NAMALWA (cell line): ENCODE results near the gene PHKG2.
"Not testable (repeated sequence)": the region's sequence is repeated elsewhere in the genome, so short reads cannot be mapped to it uniquely, and the experiment has no call there.

Source experiments
- DNase-seq: peaks from one replicate; pipeline ENCODE4 v3.0.0-alpha.2; 2015; ENCODE audit warnings: low spot score

PHKG2 gene, protein sequence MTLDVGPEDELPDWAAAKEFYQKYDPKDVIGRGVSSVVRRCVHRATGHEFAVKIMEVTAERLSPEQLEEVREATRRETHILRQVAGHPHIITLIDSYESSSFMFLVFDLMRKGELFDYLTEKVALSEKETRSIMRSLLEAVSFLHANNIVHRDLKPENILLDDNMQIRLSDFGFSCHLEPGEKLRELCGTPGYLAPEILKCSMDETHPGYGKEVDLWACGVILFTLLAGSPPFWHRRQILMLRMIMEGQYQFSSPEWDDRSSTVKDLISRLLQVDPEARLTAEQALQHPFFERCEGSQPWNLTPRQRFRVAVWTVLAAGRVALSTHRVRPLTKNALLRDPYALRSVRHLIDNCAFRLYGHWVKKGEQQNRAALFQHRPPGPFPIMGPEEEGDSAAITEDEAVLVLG

DNA sequence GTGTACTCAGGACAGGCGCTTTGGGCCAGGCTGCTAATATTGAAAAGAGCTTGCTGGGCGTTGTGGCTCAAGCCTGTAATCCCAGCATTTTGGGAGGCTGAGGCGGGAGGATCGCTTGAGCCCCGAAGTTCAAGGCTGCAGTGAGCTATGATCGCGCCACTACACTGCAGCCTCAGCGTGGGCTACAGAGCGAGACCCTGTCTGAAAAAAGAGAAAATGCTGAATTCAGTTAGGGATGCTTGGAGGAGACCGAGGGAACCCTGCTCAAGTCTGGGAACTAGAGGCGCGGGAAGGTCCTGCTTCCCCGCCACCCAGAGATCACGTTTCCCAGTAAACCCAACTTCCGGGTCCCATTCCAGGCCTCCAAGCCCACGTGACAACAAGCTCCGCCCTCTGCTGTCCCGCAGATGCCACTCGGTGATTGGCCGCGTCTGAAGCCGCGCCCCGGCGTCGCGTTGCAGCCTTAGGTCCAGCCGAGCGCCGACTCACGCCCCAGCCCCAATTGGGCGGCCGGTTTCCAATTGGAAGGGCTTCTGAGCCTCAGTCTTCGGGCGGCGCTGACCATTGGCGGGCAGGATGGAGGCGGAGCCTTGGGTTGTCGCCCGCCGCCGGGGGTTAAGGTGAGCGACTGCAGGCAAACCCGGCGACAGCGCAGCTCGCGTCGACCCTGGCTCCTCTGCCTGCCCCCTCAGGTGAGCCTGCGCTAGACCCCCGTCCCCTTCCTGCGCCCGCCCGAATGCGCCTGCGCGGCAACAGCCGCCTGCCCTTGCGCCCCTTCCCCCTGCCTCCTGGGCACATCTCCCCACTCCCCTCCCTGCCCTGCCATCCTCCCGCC lies at the start of gene PHKG2:
TSS of gene PHKG2 (plus strand) at position 627 of the 835 bp plus-strand sequence. CDS start 396 bp downstream, outside the sequence.
- DNase-seq: peak; percentile 98

DNA sequence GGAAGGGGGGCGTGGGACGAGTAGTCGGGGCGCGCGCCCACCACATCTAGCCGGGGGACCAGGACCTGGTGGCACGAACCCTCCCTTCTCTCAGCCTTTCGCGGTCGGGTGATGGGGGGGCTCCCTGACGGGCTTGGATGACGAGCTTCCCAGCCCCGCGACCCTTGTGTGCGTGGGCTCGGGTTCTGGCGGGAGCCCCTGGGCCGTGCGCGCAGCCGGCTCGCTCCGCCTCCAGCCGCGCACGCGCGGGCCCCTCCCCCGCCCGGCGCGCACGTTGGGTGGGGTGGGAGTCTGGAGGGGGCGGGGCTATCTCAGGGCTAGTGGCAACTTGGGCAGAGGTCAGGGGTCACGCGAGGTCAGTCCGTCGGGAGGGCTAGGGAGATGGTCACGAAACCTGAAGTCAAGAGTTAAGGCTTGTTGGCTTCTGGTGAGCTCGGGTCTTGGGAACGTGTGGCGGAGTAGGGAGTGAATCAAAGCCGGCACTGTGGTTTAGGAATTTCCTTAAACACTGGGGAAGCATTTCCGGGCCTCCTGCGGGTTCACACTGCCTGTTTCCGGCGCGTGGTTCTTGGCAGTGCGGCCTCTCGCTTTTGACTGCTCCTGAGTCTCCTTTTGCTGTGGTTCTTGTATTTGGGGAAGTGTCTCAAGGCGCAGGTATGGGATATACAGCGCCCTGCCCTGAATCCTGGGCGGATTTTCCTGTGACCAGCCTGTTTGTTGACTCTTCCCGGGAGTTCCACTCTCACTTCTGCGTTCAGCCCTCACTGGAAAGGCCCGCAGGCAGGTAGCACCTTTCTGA lies 49.2 kb upstream of the PHKG2 start, which contains the start of gene SRCAP:
TSS of gene SRCAP (plus strand) at position 356 of the 799 bp plus-strand sequence. CDS start 1,654 bp downstream, outside the sequence.
- DNase-seq: peak; percentile 85

DNA sequence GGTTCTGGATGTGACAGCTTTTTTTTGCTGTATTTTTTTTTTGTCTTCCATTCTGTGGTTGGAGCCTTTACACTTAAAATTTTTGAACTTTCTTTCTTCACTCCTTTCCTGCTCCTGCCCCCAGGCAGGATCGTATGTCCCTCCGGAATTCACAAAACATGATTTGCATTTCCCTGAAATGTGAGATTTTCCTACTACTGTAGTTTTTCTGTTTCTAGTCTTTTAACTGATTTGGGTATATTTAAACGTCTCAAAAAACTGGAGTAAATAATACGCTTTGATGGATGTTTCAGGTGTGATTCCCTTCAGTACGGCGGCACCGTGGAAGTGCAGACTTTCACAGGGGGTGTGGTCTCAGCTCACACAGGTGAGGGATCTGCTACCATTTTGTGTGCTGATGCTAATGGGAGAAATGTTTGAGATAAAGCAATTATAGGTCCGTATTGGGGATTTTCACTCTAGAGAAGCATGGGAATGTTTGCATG lies 48.6 kb upstream of the PHKG2 start:
- DNase-seq: no peak

DNA sequence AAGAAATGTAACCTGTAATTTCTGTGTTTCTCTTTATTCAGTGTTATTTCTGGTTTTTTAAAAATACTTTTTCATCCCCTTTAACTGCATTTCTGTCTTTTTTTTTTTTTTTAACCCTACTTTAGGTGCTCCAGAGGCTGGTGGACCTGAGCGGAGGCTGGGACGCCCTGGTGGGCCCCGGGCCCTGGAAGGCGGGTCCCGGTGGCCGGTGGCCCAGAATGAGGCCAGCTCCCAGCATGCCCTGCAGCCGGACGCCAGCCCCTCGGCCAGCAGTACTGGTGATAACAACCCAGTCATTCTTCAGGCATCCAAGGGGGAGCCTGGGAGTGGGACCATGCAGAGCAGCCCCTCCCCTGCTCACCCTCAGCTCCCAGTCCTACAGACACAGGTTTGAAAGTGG lies 47.7 kb upstream of the PHKG2 start:
- DNase-seq: no peak

DNA sequence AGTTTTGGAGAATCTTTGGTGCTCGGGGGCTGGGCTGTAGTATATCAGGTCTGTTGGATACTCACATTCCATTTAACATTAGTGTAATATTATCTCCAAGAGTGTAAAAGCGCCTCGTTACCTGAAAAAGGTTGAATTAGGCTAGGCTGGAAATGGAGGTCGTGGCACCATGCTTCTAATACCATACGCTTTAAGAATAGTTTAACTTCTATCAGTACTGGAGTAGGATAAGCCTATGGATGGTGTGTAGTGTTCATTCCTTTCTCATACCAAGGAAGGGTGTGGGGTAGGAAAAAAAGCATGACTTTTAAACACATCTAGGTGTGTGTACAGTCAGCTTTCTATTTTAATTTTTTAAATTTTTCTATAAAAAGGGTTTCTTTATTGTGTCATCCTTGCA lies 47.3 kb upstream of the PHKG2 start:
- DNase-seq: no peak

DNA sequence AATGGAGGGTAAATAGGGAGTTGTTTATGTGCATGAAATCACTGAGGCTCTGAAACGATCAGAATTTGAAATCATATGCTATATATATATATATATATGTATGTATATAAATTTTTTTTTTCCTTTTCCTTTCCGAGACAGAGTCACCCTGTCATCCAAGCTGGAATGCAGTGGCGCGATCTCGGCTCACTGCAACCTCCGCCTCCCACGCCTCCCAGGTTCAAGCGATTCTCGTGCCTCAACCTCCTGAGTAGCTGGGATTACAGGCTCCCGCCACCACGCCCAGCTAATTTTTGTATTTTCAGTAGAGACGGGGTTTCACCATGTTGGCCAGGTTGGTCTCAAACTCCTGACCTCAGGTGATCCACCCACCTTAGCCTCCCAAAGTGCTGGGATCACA lies 45.2 kb upstream of the PHKG2 start:
- DNase-seq: not testable (repeated sequence)

DNA sequence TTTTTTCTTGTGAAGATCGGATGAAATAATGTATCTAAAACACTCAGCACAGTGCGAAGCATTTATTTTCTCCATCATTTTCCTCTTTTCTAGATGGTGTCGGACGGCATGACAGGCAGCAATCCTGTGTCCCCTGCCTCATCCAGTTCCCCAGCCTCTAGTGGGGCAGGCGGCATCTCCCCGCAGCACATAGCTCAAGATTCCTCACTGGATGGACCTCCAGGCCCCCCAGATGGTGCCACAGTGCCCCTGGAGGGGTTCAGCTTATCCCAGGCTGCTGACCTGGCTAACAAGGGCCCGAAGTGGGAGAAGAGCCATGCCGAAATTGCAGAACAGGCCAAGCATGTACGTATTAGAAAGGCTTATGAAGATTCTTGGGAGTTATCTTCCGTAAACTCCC lies 44.3 kb upstream of the PHKG2 start:
- no peak for DNase-seq

DNA sequence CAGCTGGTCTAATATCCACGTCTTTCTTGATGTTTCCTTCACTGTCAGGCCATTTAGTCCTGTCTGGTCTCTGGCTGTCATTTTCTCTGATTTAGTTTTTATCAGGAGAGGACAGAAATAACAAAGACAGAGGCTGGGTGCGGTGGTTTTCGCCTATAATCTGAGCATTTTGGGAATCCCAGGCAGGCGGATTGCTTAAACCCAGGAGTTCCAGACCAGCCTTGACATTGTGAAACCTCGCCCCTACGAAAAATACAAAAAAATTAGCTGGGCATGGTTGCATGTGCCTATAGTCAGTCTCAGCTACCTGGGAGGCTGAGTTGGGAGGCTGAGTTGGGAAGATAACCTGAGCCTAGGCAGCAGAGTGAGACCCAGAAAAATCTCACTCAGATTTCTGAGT lies 42.2 kb upstream of the PHKG2 start:
- DNase-seq: no peak

DNA sequence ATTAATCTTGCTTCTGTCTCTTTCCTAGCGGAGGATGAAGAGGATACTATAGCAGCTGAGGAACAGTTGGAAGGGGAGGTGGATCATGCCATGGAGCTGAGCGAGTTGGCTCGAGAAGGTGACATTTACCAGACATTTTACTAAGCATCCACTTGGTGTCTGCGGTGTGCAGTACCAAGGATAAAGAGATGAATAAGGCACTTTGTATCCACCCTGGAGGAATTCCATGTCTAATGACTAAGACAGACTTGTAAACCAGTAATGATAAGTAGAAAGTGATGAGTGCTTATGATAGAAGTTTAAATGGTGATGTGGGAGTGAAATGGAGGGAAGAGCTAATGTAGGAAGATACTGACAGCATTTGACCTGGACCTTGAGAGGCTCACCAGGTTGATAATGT lies 37.3 kb upstream of the PHKG2 start:
- DNase-seq: no peak

DNA sequence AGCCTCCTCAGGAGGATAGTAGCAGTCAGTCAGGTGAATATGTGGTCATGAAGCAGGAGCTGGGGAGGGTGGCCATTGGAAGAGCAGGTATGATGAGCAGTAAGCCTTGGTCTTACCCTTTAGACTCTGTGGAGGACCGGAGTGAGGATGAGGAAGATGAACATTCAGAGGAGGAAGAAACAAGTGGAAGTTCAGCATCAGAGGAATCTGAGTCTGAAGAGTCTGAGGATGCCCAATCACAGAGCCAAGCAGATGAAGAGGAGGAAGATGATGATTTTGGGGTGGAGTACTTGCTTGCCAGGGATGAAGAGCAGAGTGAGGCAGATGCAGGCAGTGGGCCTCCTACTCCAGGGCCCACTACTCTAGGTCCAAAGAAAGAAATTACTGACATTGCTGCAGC lies 36.5 kb upstream of the PHKG2 start:
- DNase-seq: no peak

DNA sequence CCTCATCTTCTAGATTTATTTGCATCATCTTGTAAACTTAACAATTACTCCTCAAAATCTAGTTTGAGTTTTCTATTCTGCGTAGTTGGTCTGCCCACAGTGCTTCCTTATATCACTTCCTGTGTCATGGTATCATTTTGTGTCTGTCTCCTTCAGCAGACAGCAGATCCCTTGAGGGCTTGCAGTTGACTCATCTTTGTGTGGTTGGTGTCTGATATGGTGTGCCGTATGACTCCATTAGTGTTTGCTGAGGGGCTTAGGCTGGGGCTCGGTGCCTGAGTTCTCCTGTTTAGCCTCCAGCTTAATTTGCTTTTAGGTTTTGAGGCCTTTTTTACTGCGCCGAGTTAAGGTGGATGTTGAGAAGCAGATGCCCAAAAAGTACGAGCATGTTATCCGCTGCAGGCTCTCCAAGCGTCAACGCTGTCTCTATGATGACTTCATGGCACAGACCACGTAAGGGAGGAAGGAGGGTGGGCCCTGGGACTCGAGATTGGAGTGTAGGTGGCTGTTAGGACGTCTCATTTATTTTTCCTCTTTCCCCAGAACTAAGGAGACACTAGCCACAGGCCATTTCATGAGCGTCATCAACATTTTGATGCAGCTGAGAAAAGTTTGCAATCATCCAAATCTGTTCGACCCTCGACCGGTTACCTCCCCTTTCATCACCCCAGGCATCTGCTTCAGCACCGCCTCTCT lies 32.3 kb upstream of the PHKG2 start:
- DNase-seq: no peak

DNA sequence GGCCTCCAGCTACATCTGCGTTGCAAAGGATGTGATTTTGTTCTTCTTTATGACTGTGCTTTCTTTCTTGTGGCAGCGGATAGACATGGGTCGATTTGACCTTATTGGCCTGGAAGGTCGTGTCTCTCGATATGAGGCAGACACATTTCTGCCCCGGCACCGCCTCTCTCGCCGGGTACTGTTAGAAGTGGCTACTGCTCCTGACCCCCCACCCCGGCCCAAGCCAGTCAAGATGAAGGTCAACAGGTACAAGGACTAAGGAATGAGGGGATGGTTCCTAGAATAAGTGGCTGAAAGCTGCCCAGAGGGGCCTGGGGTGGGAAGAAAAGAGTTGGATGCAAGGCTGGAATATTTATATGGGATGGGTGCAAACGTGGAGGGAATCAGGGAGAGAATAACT lies 28.1 kb upstream of the PHKG2 start:
- no peak for DNase-seq

DNA sequence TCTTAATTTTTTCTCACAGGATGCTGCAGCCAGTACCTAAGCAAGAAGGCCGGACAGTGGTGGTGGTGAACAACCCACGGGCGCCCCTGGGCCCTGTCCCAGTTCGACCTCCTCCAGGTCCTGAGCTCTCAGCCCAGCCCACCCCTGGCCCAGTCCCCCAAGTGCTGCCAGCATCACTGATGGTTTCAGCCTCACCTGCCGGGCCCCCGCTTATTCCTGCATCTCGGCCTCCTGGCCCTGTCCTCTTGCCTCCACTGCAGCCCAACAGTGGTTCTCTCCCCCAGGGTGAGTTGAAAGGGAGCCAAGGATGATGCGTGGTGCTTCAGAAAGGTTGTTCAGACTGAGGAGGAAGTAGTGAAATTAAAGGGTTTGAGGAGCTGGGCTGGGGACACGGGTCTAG lies 27.5 kb upstream of the PHKG2 start:
- no peak for DNase-seq

DNA sequence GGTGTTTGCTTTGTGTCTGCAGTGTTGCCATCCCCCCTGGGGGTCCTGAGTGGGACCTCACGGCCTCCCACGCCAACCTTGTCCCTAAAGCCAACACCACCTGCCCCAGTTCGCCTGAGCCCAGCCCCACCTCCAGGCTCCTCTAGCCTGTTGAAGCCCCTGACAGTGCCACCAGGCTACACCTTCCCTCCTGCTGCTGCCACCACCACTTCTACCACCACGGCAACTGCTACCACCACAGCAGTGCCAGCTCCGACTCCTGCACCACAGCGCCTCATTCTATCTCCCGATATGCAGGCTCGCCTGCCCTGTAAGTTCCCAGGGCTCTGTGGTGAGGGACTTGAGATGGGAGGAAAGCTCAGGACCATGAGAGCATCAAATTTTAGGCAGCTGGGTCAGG lies 27.1 kb upstream of the PHKG2 start:
- DNase-seq: no peak

DNA sequence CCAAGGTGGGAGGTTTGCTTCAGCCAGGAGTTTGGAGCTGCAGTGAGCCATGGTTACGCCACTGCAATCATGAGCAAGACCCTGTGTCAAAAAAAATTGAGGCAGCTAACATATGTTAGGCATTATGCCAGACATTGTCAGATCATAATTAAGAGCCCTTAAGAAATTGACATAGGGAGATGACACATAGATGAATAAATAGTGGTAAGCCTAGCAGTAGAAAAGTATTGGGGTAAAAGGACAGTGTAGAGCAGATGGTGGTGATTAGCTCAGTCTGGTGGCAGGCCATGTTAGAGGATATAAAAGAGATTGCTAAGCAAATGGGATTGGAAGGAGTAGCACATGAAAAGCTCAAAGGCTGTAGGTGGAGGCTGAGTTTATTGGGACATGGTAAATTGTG lies 26.6 kb upstream of the PHKG2 start:
- no peak for DNase-seq

DNA sequence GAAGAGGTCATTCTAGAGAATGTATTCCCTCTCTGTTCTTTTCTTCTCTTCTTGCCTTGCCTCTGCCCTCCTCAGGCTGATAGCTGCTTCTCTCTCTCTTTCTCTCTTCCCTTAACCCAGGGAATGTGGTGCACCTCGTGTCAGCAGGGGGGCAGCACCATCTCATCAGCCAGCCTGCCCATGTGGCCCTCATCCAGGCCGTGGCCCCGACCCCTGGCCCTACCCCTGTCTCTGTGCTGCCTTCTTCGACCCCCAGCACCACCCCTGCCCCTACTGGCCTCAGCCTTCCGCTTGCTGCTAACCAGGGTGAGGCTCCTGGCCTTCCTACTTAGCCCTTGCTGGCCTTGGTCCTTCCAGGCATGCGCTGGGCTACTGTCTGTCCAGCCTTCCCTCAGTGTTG lies 25.8 kb upstream of the PHKG2 start:
- DNase-seq: peak; percentile 18

DNA sequence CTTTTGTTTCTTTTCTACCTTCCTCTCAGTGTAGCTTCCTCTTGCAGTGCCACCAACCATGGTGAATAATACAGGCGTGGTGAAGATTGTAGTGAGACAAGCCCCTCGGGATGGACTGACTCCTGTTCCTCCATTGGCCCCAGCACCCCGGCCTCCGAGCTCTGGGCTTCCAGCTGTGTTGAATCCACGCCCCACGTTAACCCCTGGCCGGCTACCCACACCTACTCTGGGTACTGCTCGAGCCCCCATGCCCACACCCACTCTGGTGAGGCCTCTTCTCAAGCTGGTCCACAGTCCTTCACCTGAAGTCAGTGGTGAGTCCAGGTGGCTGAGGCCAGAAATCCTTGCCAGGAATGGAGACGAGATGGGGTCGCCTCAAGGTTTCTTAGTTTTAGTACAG lies 25.3 kb upstream of the PHKG2 start:
- DNase-seq: no peak

DNA sequence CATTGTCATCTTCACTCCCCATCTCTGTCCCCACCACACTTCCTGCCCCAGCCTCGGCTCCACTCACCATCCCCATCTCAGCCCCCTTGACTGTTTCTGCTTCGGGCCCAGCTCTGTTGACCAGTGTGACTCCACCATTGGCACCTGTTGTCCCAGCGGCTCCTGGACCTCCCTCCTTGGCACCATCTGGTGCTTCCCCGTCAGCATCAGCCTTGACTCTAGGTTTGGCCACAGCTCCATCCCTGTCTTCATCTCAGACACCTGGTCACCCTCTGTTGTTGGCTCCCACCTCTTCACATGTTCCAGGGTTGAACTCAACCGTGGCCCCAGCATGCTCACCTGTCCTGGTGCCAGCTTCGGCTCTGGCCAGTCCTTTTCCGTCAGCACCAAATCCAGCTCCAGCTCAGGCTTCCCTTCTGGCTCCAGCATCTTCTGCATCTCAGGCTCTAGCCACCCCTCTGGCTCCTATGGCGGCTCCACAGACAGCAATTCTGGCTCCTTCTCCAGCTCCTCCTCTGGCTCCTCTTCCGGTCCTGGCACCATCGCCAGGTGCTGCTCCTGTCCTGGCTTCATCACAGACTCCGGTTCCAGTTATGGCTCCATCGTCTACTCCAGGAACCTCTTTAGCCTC lies 24.4 kb upstream of the PHKG2 start:
- DNase-seq: no peak

DNA sequence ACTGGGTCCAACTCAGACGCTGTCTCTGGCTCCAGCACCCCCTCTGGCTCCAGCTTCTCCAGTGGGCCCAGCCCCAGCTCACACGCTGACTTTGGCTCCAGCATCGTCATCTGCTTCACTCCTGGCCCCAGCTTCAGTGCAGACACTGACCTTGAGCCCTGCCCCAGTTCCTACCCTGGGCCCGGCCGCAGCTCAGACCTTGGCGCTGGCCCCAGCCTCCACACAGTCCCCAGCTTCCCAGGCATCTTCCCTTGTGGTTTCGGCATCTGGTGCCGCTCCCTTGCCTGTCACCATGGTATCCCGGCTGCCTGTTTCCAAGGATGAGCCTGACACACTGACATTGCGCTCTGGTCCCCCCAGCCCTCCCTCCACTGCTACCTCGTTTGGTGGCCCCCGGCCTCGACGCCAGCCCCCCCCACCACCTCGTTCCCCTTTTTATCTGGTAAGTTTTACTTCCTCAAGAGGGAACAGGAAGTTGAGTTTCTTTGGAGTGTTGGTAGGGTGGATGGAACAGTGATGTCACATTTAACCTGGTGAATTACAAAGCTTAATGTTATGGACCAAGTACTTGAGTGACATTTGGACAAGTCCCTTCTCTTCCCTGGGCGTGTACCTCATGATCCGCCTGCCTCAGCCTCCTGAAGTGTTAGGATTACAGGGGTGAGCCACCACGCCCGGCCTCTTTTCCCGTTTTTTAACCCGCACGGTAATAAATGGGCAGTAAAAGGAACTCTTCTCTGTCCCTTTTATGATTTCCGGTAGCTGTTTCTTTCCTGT lies 23.4 kb upstream of the PHKG2 start:
- DNase-seq: no peak

DNA sequence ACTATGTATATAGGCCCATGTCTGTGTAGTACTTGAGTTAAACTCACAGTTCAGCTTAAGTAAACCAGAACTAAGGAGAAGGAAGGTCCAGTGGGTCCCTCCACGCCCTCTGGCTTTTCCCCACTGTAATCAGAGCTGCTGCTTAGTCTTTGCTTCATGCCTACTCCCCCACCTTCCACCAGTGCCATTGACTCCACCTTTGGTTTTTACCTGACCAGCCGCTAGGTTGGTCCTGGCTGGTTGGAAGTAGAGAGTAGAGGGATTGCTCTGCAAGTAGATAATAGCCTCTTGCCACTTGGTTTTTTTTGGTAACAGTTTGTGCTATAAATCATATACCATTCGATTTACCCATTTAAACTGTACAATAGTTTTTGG lies 22.8 kb upstream of the PHKG2 start:
- DNase-seq: no peak
